Activated CD4-positive, CD25-positive, alpha-beta regulatory T cell (primary cell): ENCODE results near the gene SCAF11.

Experiments used
- DNase-seq, 4 experiments: peaks; one replicate each; lab custom pipeline; 2025; lab: John Stamatoyannopoulos, UW

Gene SCAF11

GRCh38 chr12:45913631-45914030 lies 76.7 kb downstream of the SCAF11 start:
- no peak for DNase-seq

GRCh38 chr12:45912774-45913173 lies 77.6 kb downstream of the SCAF11 start:
- no peak for DNase-seq

GRCh38 chr12:45909041-45909713 lies 81.2 kb downstream of the SCAF11 start:
- no peak for DNase-seq

- no peak for DNase-seq
Observed at GRCh38 chr12:45907955-45908354, 82.4 kb downstream of the SCAF11 start.

- no peak for DNase-seq
Observed at GRCh38 chr12:45898094-45898493, 92.3 kb downstream of the SCAF11 start.

- DNase-seq: no peak
Observed at GRCh38 chr12:45895961-45896360, 94.4 kb downstream of the SCAF11 start.

GRCh38 chr12:45893240-45893639 lies 97.1 kb downstream of the SCAF11 start:
- DNase-seq: no peak

GRCh38 chr12:45890276-45890675 lies 100.1 kb downstream of the SCAF11 start:
- no peak for DNase-seq

GRCh38 chr12:45887544-45887943 lies 102.8 kb downstream of the SCAF11 start:
- DNase-seq: no peak

- DNase-seq: no peak
Observed at GRCh38 chr12:45886685-45887084, 103.7 kb downstream of the SCAF11 start.

GRCh38 chr12:45883187-45883586 lies 107.2 kb downstream of the SCAF11 start:
- DNase-seq: no peak

GRCh38 chr12:45880533-45880932 lies 109.8 kb downstream of the SCAF11 start:
- no peak for DNase-seq

- no peak for DNase-seq
Observed at GRCh38 chr12:45879363-45879895, 110.9 kb downstream of the SCAF11 start.

GRCh38 chr12:45878630-45879255 lies 111.6 kb downstream of the SCAF11 start:
- DNase-seq: no peak

- no peak for DNase-seq
Observed at GRCh38 chr12:45877069-45877468, 113.3 kb downstream of the SCAF11 start.

GRCh38 chr12:45872446-45872845 lies 117.9 kb downstream of the SCAF11 start:
- no peak for DNase-seq
